ENCODE measurements around the gene PHC2. TPM values are rescaled to one million over a fixed set of nuclear protein-coding genes. Genes with fewer than 3 reads are reported as not detected.

The PHC2 gene
- polyA plus RNA-seq, 1 donor (not counting 4 experiments of a cell fraction or from before 2014, with no cell fraction given): 51.7 TPM

- peaks cover 4% of the 10 kb centered on the region for H3K9me1 ChIP-seq (ENCODE audit: control insufficient read depth, extremely low read depth, insufficient read depth, low read length)
- H3K4me3 ChIP-seq (ENCODE audit: control insufficient read depth in 2 of 3, extremely low read depth in 1 of 3, insufficient read depth in 2 of 3, low read depth in 1 of 3, low read length in 3 of 3): no peak overlapping the region
- dilution Hi-C loops (cut with MboI; ENCODE audit: extremely low pct_ligation_motif_present, low sequenced_read_pairs): no loop called here
- no peak overlapping the region for H2AFZ ChIP-seq (ENCODE audit: control insufficient read depth, low read length)
- no peak overlapping the region for H3K9ac ChIP-seq (ENCODE audit: control insufficient read depth, extremely low read depth, insufficient read depth, low read length)
- peaks cover 11% of the 10 kb centered on the region for H3K4me1 ChIP-seq (ENCODE audit: control insufficient read depth, extremely low read depth, insufficient read depth, low read length)
- H3K27me3 ChIP-seq (ENCODE audit: control insufficient read depth, extremely low read depth, insufficient read depth, low read length): no peaks in the 10 kb centered on the region
- DNase-seq (ENCODE audit: low read depth, low spot score): no peak
- no peaks in the 10 kb centered on the region for H3K79me2 ChIP-seq (ENCODE audit: control insufficient read depth, insufficient read depth, low read length)
- FAIRE-seq: no peak
- H4K20me1 ChIP-seq (ENCODE audit: control insufficient read depth, extremely low read depth, insufficient read depth, low read length): no peaks in the 10 kb centered on the region
- H3K27ac ChIP-seq (ENCODE audit: control insufficient read depth, insufficient read depth, low read length): no peak overlapping the region
- H3K36me3 ChIP-seq (ENCODE audit: control insufficient read depth in 2 of 2, extremely low read depth in 1 of 2, insufficient read depth in 2 of 2, low read length in 2 of 2): peaks cover 15 to 16% of the 10 kb centered on the region in 2 experiments
- TF ChIP-seq CTCF (optimal IDR thresholded peaks at IDR 0.05 in 1 of 3, IDR thresholded peaks at IDR 0.05 in 1 of 3, conservative IDR thresholded peaks at IDR 0.05 in 1 of 3; ENCODE audit: extremely low read depth in 1 of 3, insufficient read depth in 2 of 3, low read length in 3 of 3): no peak
- no peak for TF ChIP-seq EZH2 (IDR thresholded peaks at IDR 0.05; ENCODE audit: low read length)
- no peaks in the 10 kb centered on the region for H3K9me3 ChIP-seq (ENCODE audit: control insufficient read depth, low read depth, low read length)
- no peak overlapping the region for H3K4me2 ChIP-seq (ENCODE audit: control insufficient read depth, extremely low read depth, insufficient read depth, low read depth, low read length)
Measured at GRCh38 chr1:33371334-33371733, 59.6 kb downstream of the PHC2 start.

GRCh38 chr1:33370827-33371226 is 60.1 kb downstream of the PHC2 start:
- Histone ChIP-seq H3K27me3 (ENCODE audit: control insufficient read depth, extremely low read depth, insufficient read depth, low read length) (no peaks in the 10 kb centered on the region), H3K9me3 (ENCODE audit: control insufficient read depth, low read depth, low read length) (no peaks in the 10 kb centered on the region), H3K4me3 (ENCODE audit: control insufficient read depth in 2 of 3, extremely low read depth in 1 of 3, insufficient read depth in 2 of 3, low read depth in 1 of 3, low read length in 3 of 3) (no peak overlapping the region), H3K79me2 (ENCODE audit: control insufficient read depth, insufficient read depth, low read length) (no peaks in the 10 kb centered on the region), H2AFZ (ENCODE audit: control insufficient read depth, low read length) (no peak overlapping the region), H3K4me2 (ENCODE audit: control insufficient read depth, extremely low read depth, insufficient read depth, low read depth, low read length) (no peak overlapping the region), H4K20me1 (ENCODE audit: control insufficient read depth, extremely low read depth, insufficient read depth, low read length) (no peaks in the 10 kb centered on the region), H3K9ac (ENCODE audit: control insufficient read depth, extremely low read depth, insufficient read depth, low read length) (no peak overlapping the region), H3K36me3 (ENCODE audit: control insufficient read depth in 2 of 2, extremely low read depth in 1 of 2, insufficient read depth in 2 of 2, low read length in 2 of 2) (peaks cover 18 to 20% of the 10 kb centered on the region in 2 experiments), H3K27ac (ENCODE audit: control insufficient read depth, insufficient read depth, low read length) (no peak overlapping the region), H3K4me1 (ENCODE audit: control insufficient read depth, extremely low read depth, insufficient read depth, low read length) (peaks cover 11% of the 10 kb centered on the region), H3K9me1 (ENCODE audit: control insufficient read depth, extremely low read depth, insufficient read depth, low read length) (peaks cover 4% of the 10 kb centered on the region)
- TF ChIP-seq CTCF (optimal IDR thresholded peaks at IDR 0.05 in 1 of 3, IDR thresholded peaks at IDR 0.05 in 1 of 3, conservative IDR thresholded peaks at IDR 0.05 in 1 of 3; ENCODE audit: extremely low read depth in 1 of 3, insufficient read depth in 2 of 3, low read length in 3 of 3) (no peak), EZH2 (IDR thresholded peaks at IDR 0.05; ENCODE audit: low read length) (no peak)
- dilution Hi-C loops (cut with MboI; ENCODE audit: extremely low pct_ligation_motif_present, low sequenced_read_pairs): no loop called here
- DNase-seq (ENCODE audit: low read depth, low spot score) (no peak), FAIRE-seq (no peak)
